HepG2 (cell line): Measurements from ENCODE around the gene BBC3. TPM values are rescaled to one million over a fixed set of nuclear protein-coding genes. Genes with fewer than 3 reads are reported as not detected.

ENCODE experiments used
- ATAC-seq: fragments of 200-7000 bp; cut with Tn5 transposase; 3 replicates; pipeline ENCODE4 v1.9.1; 2020; ENCODE audit warnings: mild to moderate bottlenecking, moderate library complexity
- BruUV-seq: library from RNA; stranded (reverse); fragments of 400-500 nt; replicated peaks from 2 replicates; lab custom pipeline; 2021; lab: Mats Ljungman, UMichigan
- CTCF ChIA-PET: fragments of 300-600 bp; formaldehyde crosslinking; extraction: SDS; loops from one replicate; lab custom pipeline; 2021; ENCODE audit warnings: low total read pairs, inconsistent platforms, low intra/inter-chr PET ratio; lab: Yijun Ruan, JAX
- POLR2A ChIA-PET: fragments of 350-600 bp; sonication (Branson Sonifier 250); formaldehyde crosslinking; loops from one replicate; lab custom pipeline; 2020; ENCODE audit warnings: antibody characterized with exemption, inconsistent platforms; lab: Yijun Ruan, JAX
- DNase-seq: peaks from one replicate; pipeline ENCODE4 v3.0.0-alpha.2; 2015; ENCODE audit warnings: low spot score
- FAIRE-seq: peaks from 3 replicates; lab custom pipeline; 2011; peaks lifted over from hg19 to GRCh38; lab: Jason Lieb, UNC
- H2AFZ ChIP-seq: one replicate; pipeline ENCODE4 v1.6.1; 2011; ENCODE audit warnings: low read length, inconsistent platforms
- H3K27ac ChIP-seq: fragments of 300-600 bp; 3 replicates; pipeline ENCODE4 v1.8.0; 2011; ENCODE audit warnings: mixed run types, mild to moderate bottlenecking, mixed read lengths, low read length, inconsistent platforms; ENCODE audit not compliant: insufficient read depth; ENCODE audit errors: extremely low read length
- H3K27me3 ChIP-seq, 2 experiments: fragments of 200-600 bp in 1 of 2; 2 replicates in 1 of 2; 3 replicates in 1 of 2; pipeline versions ENCODE4 v1.6.0 to v1.8.0; 2011; ENCODE audit warnings: low read length in 2 of 2, mild to moderate bottlenecking in 2 of 2, moderate library complexity in 2 of 2, inconsistent platforms in 1 of 2; ENCODE audit not compliant: insufficient read depth in 2 of 2, control insufficient read depth in 1 of 2
- H3K36me3 ChIP-seq, 2 experiments: fragments of 200-600 bp in 1 of 2; replicated peaks in 1 of 2; 2 replicates in 1 of 2; 3 replicates in 1 of 2; pipeline versions ENCODE4 v1.5.1 to v1.8.0; 2011; ENCODE audit warnings: low read length in 2 of 2, inconsistent platforms in 1 of 2; ENCODE audit not compliant: insufficient read depth in 2 of 2, control insufficient read depth in 1 of 2
- H3K4me1 ChIP-seq: 2 replicates; pipeline ENCODE4 v1.5.1; 2012; ENCODE audit warnings: low read length, inconsistent platforms; ENCODE audit not compliant: insufficient read depth
- H3K4me2 ChIP-seq: 2 replicates; pipeline ENCODE4 v1.6.0; 2011; ENCODE audit warnings: low read depth, low read length, inconsistent platforms
- H3K4me3 ChIP-seq, 3 experiments: fragments of 200-600 bp in 1 of 3; sonication (generic), shearing (Covaris generic) in 1 of 3; replicated peaks in 1 of 3; 2 replicates each; pipeline ENCODE4 v1.5.1; 2011 to 2016; ENCODE audit warnings: low read length in 3 of 3, inconsistent platforms in 2 of 3, low read depth in 2 of 3, mild to moderate bottlenecking in 2 of 3, control low read depth in 1 of 3, mixed read lengths in 1 of 3; ENCODE audit not compliant: insufficient read depth in 1 of 3
- H3K79me2 ChIP-seq: one replicate; pipeline ENCODE4 v1.6.1; 2011; ENCODE audit warnings: low read length, inconsistent platforms; ENCODE audit not compliant: insufficient read depth
- H3K9ac ChIP-seq: 2 replicates; pipeline ENCODE4 v1.6.0; 2011; ENCODE audit warnings: mild to moderate bottlenecking, low read depth, low read length, inconsistent platforms; ENCODE audit not compliant: insufficient read depth
- H3K9me3 ChIP-seq: 2 replicates; pipeline ENCODE4 v1.5.1; 2012; ENCODE audit warnings: mild to moderate bottlenecking, low read length
- H4K20me1 ChIP-seq: 2 replicates; pipeline ENCODE4 v1.6.0; 2011; ENCODE audit warnings: inconsistent platforms, mild to moderate bottlenecking, low read length, moderate library complexity; ENCODE audit not compliant: insufficient read depth
- ATF7 ChIP-seq, 2 experiments: fragments of 450-650 bp in 1 of 2; sonication (generic) in 1 of 2; formaldehyde crosslinking in 1 of 2; IDR thresholded peaks; 2 replicates each; pipeline versions ENCODE4 v1.4.0 to v1.6.1; 2016 to 2020; ENCODE audit warnings: antibody characterized with exemption in 1 of 2, mild to moderate bottlenecking in 1 of 2, missing genetic modification reagents in 1 of 2
- CEBPB ChIP-seq: IDR thresholded peaks from 2 replicates; pipeline ENCODE4 v1.6.1; 2011; ENCODE audit warnings: low read depth, low read length, improper control_type of control experiment, borderline replicate concordance
- FOXO1 ChIP-seq: sonication (generic); formaldehyde crosslinking; IDR thresholded peaks from 2 replicates; pipeline ENCODE4 v1.4.0; 2020; ENCODE audit warnings: missing genetic modification reagents
- TAF1 ChIP-seq: sonication (generic); formaldehyde crosslinking; IDR thresholded peaks from 2 replicates; pipeline ENCODE4 v1.4.0; 2020; ENCODE audit warnings: missing genetic modification reagents
- ZBTB37 ChIP-seq: sonication (generic); formaldehyde crosslinking; IDR thresholded peaks from 2 replicates; pipeline ENCODE4 v1.4.0; 2020; ENCODE audit warnings: mild to moderate bottlenecking, missing genetic modification reagents
- ZNF207 ChIP-seq: fragments of 450-650 bp; IDR thresholded peaks from 2 replicates; pipeline ENCODE4 v1.6.1; 2016; ENCODE audit warnings: antibody characterized with exemption, borderline replicate concordance
- ZNF556 ChIP-seq: sonication (generic); formaldehyde crosslinking; IDR thresholded peaks from 2 replicates; pipeline ENCODE4 v1.4.0; 2020; ENCODE audit warnings: mild to moderate bottlenecking, missing genetic modification reagents, borderline replicate concordance
- ZNF713 ChIP-seq: sonication (generic); formaldehyde crosslinking; IDR thresholded peaks from 2 replicates; pipeline ENCODE4 v1.4.0; 2020; ENCODE audit warnings: mild to moderate bottlenecking, missing genetic modification reagents
- ZSCAN30 ChIP-seq: sonication (generic); formaldehyde crosslinking; IDR thresholded peaks from 2 replicates; pipeline ENCODE4 v1.5.0; 2020; ENCODE audit warnings: mild to moderate bottlenecking, missing genetic modification reagents
- WGBS: methylation state at CpG from one replicate; pipeline ENCODE4 v1.1.6; 2017; ENCODE audit warnings: low lambda C conversion rate; 5-methylcytosine and 5-hydroxymethylcytosine counted together
- in situ Hi-C: cut with HindIII; loops from 2 replicates; pipeline ENCODE4 v1.10.0; 2017; ENCODE audit warnings: low pct_unique_long_range_greater_than_20kb; ENCODE audit not compliant: extremely low pct_ligation_motif_present
- intact Hi-C: fragments of 100-400 bp; cut with micrococcal nuclease; formaldehyde crosslinking; loops from one replicate; pipeline ENCODE4 v1.10.0; 2022; ENCODE audit not compliant: unreplicated experiment
- polyA plus RNA-seq, 8 experiments: library from polyadenylated mRNA; depleted of rRNA in 3 of 8; stranded (reverse) in 7 of 8; unstranded in 1 of 8; fragments of >200 nt; fragmentation: Illumina TruSeq in 4 of 8; extraction: Trizol in 4 of 8; gene quantifications; 2 replicates each; pipeline versions ENCODE4 v1.2.1 to v1.2.3, GENCODE V29; 2011 to 2016; ENCODE audit warnings: low read depth in 4 of 8, missing spikeins in 1 of 8, mixed read lengths in 1 of 8; ENCODE audit not compliant: insufficient read depth in 1 of 8
- total RNA-seq, 5 experiments: library from RNA; depleted of rRNA; stranded (reverse); fragments of >200 nt; fragmentation: Illumina TruSeq; extraction: Trizol; gene quantifications; 2 replicates each; pipeline ENCODE4 v1.2.3, GENCODE V29; 2016; ENCODE audit warnings: low read depth in 1 of 5

BBC3 gene
- total and polyA plus RNA-seq, 2 of the 13 experiments (the other 11 are each of a cell fraction or from before 2014, with no cell fraction given): 6.1 to 8.8 TPM

DNA sequence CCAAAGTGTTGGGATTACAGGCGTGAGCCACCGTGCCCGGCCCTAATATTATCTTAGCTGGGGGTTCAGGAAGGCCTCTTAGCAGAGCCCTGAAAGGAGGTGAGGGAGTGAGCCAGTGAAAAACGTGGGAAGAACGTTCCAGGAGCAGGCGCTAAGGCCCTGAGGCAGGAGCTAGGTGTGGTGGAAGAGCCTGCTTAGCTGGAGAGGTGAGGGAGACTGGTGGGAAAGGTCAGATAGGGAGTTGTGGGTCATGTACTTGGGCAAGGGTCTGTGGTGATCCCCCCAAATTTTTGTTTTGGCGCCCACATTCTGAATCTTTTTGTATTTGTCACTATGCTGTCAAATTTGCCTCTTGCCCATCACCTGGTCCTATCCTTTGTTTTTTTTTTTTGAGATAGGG, 38.6 kb upstream of the BBC3 start (continued):
- TF ChIP-seq ZBTB37 (CRISPR knock-in tag): no peak

DNA sequence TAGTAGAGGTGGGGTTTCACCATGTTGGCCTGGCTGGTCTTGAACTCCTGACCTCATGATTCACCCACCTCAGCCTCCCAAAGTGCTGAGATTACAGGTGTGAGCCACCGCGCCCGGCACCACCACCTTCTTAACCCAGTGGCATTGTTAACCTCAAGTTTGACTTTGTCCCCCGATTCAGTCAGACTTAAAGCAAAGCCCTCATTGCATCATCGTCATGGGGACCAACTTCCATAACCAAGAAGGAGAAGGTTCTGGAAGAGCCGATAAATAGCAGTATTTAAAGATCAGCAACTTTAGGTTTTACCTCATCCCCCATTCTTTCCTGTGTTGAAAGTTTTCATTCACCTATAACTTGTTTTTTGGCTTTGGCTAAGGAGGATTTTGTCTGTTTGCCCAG, 37.0 kb upstream of the BBC3 start:
- CTCF ChIA-PET: no interaction called here
- Histone ChIP-seq H3K9ac (no peak overlapping the region), H3K4me1 (peaks cover 8% of the 10 kb centered on the region; the same call in 1 of the 2 replicates), H3K79me2 (no peaks in the 10 kb centered on the region), H3K4me2 (no peak overlapping the region), H3K27me3 (no peaks in the 10 kb centered on the region), H2AFZ (no peak overlapping the region), H3K36me3 (peaks cover 17 to 45% of the 10 kb centered on the region in 2 experiments; a peak in 4 of 5 replicates), H3K27ac (no peak overlapping the region), H3K9me3 (no peaks in the 10 kb centered on the region), H3K4me3 (no peak overlapping the region), H4K20me1 (no peaks in the 10 kb centered on the region)
- ATAC-seq (no peak), DNase-seq (no peak), FAIRE-seq (no peak)
- intact Hi-C loops (no loop called here), in situ Hi-C loops (no loop called here)
- POLR2A ChIA-PET: interaction anchor here (1.3 kb wide), 1 partner anchor 11 kb away, joined by 9 read pairs; no protein-coding TSS in a partner anchor
- 91% methylated on average over 6 of the region's 6 CpGs for WGBS
- no TSS peak for BruUV-seq
- no peak for TF ChIP-seq ZSCAN30 (CRISPR knock-in tag)
- no peak for TF ChIP-seq ZNF556 (CRISPR knock-in tag)
- TF ChIP-seq ZNF713: no peak
- no peak for TF ChIP-seq TAF1 (CRISPR knock-in tag)
- TF ChIP-seq ZNF207: no peak
- 0 out of 2 replicates have a peak, but pooled peaks have one; percentile 22 for TF ChIP-seq ATF7 (IDR thresholded peaks at IDR 0.05)
- TF ChIP-seq ATF7 (CRISPR knock-in tag; IDR thresholded peaks at IDR 0.05): no peak
- no peak for TF ChIP-seq FOXO1 (CRISPR knock-in tag)
- peak; percentile 45; the same call in 1 of the 2 replicates for TF ChIP-seq CEBPB
